Measurements from ENCODE around the gene RBFOX1. TPM values are rescaled to one million over a fixed set of nuclear protein-coding genes. Genes with fewer than 3 reads are reported as not detected.

Gene RBFOX1
- total and polyA plus RNA-seq, 2 donors (not counting 1 experiment from before 2014, with no cell fraction given) = not detected

GRCh38 chr16:7378024-7378695 is 45.5 kb downstream of the RBFOX1 start:
- 84% methylated on average over 16 of the region's 16 CpGs for WGBS (ENCODE audit: insufficient coverage)
- Histone ChIP-seq H3K9ac (ENCODE audit: low read length) (no peak overlapping the region), H3K27ac (ENCODE audit: low read length in 2 of 2) (no peak overlapping the region), H3K9me3 (ENCODE audit: control extremely low read depth in 1 of 3, control insufficient read depth in 2 of 3, insufficient read depth in 1 of 3, low read length in 2 of 3) (no peaks in the 10 kb centered on the region), H3K79me2 (ENCODE audit: control insufficient read depth, insufficient read depth, low read length) (no peaks in the 10 kb centered on the region), H3K4me1 (ENCODE audit: control insufficient read depth in 2 of 2, insufficient read depth in 2 of 2, low read length in 2 of 2) (no peaks in the 10 kb centered on the region), H3K4me3 (ENCODE audit: control extremely low read depth in 1 of 5, extremely low read depth in 1 of 5, insufficient read depth in 1 of 5, low read depth in 2 of 5, low read length in 4 of 5) (no peak overlapping the region), H4K20me1 (ENCODE audit: control insufficient read depth, insufficient read depth, low read length, poor library complexity, severe bottlenecking) (no peaks in the 10 kb centered on the region), H3K27me3 (replicated peaks in 1 of 4; ENCODE audit: control extremely low read depth in 1 of 4, control insufficient read depth in 3 of 4, insufficient read depth in 4 of 4, low read length in 3 of 4) (no peaks in the 10 kb centered on the region), H3K36me3 (replicated peaks in 1 of 2; ENCODE audit: control extremely low read depth in 1 of 2, control insufficient read depth in 1 of 2, extremely low read depth in 1 of 2, insufficient read depth in 2 of 2, low read length in 1 of 2) (no peaks in the 10 kb centered on the region), H2AFZ (ENCODE audit: insufficient read depth, low read depth, low read length, poor library complexity, severe bottlenecking) (no peak overlapping the region), H3K4me2 (replicated peaks; ENCODE audit: low read depth, low read length, poor library complexity, severe bottlenecking) (no peak overlapping the region)
- ChIA-PET CTCF (no interaction called here), POLR2A (no interaction called here)
- no peak for DNase-seq
- peaks cover 4% of the 10 kb centered on the region for H3K9me3 Mint-ChIP-seq (ENCODE audit: insufficient read depth)
- no peak for ATAC-seq (ENCODE audit: low read depth)
- no peak overlapping the region for H3K4me3 Mint-ChIP-seq
- no peak for TF ChIP-seq EZH2 (IDR thresholded peaks at IDR 0.05; ENCODE audit: borderline replicate concordance, insufficient read depth, low read depth, low read length, poor library complexity, severe bottlenecking)
- TF ChIP-seq CTCF (IDR thresholded peaks at IDR 0.05) = no peak
- intact Hi-C loops (cut with micrococcal nuclease) = no loop called here
- H3K27ac Mint-ChIP-seq = no peak overlapping the region
- no peaks in the 10 kb centered on the region for H3K4me1 Mint-ChIP-seq
- H3K27me3 Mint-ChIP-seq = no peaks in the 10 kb centered on the region

- Histone ChIP-seq H3K4me2 (replicated peaks; ENCODE audit: low read depth, low read length, poor library complexity, severe bottlenecking) (no peak overlapping the region), H3K4me1 (ENCODE audit: control insufficient read depth in 2 of 2, insufficient read depth in 2 of 2, low read length in 2 of 2) (no peaks in the 10 kb centered on the region), H4K20me1 (ENCODE audit: control insufficient read depth, insufficient read depth, low read length, poor library complexity, severe bottlenecking) (no peaks in the 10 kb centered on the region), H2AFZ (ENCODE audit: insufficient read depth, low read depth, low read length, poor library complexity, severe bottlenecking) (no peak overlapping the region), H3K79me2 (ENCODE audit: control insufficient read depth, insufficient read depth, low read length) (no peaks in the 10 kb centered on the region), H3K9ac (ENCODE audit: low read length) (no peak overlapping the region), H3K27me3 (replicated peaks in 1 of 4; ENCODE audit: control extremely low read depth in 1 of 4, control insufficient read depth in 3 of 4, insufficient read depth in 4 of 4, low read length in 3 of 4) (no peaks in the 10 kb centered on the region), H3K9me3 (ENCODE audit: control extremely low read depth in 1 of 3, control insufficient read depth in 2 of 3, insufficient read depth in 1 of 3, low read length in 2 of 3) (no peaks in the 10 kb centered on the region), H3K4me3 (ENCODE audit: control extremely low read depth in 1 of 5, extremely low read depth in 1 of 5, insufficient read depth in 1 of 5, low read depth in 2 of 5, low read length in 4 of 5) (no peak overlapping the region), H3K36me3 (replicated peaks in 1 of 2; ENCODE audit: control extremely low read depth in 1 of 2, control insufficient read depth in 1 of 2, extremely low read depth in 1 of 2, insufficient read depth in 2 of 2, low read length in 1 of 2) (no peaks in the 10 kb centered on the region), H3K27ac (ENCODE audit: low read length in 2 of 2) (no peak overlapping the region)
- no peaks in the 10 kb centered on the region for H3K27me3 Mint-ChIP-seq
- DNase-seq (no peak), ATAC-seq (ENCODE audit: low read depth) (no peak)
- ChIA-PET POLR2A (no interaction called here), CTCF (no interaction called here)
- 92% methylated on average over 4 of the region's 5 CpGs for WGBS (ENCODE audit: insufficient coverage)
- no peaks in the 10 kb centered on the region for H3K4me1 Mint-ChIP-seq
- H3K27ac Mint-ChIP-seq = no peak overlapping the region
- intact Hi-C loops (cut with micrococcal nuclease) = no loop called here
- no peak overlapping the region for H3K4me3 Mint-ChIP-seq
- TF ChIP-seq EZH2 (IDR thresholded peaks at IDR 0.05; ENCODE audit: borderline replicate concordance, insufficient read depth, low read depth, low read length, poor library complexity, severe bottlenecking) = no peak
- no peak for TF ChIP-seq CTCF (IDR thresholded peaks at IDR 0.05)
- H3K9me3 Mint-ChIP-seq (ENCODE audit: insufficient read depth) = peaks cover 6% of the 10 kb centered on the region
These were observed 47.8 kb downstream of the RBFOX1 start for GRCh38 chr16:7380441-7380840.
